Mucosa of gallbladder (tissue), 1 donor: Measurements from ENCODE around the gene PPM1F. TPM values are rescaled to one million over a fixed set of nuclear protein-coding genes. Genes with fewer than 3 reads are reported as not detected.

Experiments used
- DNase-seq: peaks from one replicate; pipeline ENCODE4 v3.0.0-alpha.2; 2020; ENCODE audit warnings: low spot score
- total RNA-seq: library from RNA; stranded (reverse); gene quantifications from one replicate; pipeline ENCODE4 v1.2.1, GENCODE V29; 2021
- donor health status: DM: no; HTN: no; CAD: no.

The PPM1F gene
- total RNA-seq, 1 donor from 2014 or later: 23.2 TPM

DNA sequence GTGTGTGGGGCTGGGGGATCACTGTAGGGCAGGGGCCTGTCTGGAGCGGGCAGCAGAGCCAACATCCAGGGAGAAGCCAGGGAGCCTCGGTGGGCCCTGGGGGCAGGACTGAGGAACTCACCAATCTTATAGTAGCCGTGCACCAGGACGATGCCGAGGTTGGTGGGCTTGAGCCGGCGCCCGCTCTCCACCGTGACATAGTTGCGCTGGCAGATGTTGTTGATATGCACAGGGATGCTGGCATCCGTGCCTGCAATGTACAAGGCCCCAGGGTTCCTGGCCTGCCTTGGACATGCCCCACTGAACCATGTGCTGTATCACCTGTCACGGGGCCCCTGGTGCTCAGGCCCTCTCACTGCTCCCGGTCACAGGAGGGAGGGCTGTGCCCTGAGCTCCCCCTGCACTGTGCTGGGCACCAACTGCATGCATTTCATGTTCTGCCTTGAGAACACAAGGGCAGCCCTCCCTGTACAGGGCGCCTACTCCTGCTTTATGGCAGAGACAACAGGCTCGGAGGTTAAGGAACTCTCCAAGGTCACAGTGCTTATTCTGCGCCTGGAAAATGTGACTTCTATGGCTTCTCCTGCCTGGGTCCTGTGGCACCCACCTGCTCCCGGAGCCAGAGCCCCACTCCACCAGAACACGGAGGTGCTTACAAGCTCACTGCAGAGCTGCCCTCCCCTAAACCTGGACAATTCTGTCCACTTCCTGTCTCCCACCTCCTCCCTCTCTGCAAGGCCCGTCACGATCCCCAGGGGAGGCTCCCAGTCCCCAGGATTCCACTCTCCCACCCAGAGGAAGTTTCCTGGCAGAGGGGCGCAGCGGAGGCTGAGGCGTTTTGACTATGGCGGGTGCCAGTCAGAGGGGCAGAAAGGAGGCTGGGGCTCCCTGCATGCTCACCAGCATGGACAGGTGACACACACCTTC lies 7.8 kb upstream of the PPM1F start:
- no peak for DNase-seq

GRCh38 chr22:21959274-21960074 lies 6.8 kb upstream of the PPM1F start:
- no peak for DNase-seq

DNA sequence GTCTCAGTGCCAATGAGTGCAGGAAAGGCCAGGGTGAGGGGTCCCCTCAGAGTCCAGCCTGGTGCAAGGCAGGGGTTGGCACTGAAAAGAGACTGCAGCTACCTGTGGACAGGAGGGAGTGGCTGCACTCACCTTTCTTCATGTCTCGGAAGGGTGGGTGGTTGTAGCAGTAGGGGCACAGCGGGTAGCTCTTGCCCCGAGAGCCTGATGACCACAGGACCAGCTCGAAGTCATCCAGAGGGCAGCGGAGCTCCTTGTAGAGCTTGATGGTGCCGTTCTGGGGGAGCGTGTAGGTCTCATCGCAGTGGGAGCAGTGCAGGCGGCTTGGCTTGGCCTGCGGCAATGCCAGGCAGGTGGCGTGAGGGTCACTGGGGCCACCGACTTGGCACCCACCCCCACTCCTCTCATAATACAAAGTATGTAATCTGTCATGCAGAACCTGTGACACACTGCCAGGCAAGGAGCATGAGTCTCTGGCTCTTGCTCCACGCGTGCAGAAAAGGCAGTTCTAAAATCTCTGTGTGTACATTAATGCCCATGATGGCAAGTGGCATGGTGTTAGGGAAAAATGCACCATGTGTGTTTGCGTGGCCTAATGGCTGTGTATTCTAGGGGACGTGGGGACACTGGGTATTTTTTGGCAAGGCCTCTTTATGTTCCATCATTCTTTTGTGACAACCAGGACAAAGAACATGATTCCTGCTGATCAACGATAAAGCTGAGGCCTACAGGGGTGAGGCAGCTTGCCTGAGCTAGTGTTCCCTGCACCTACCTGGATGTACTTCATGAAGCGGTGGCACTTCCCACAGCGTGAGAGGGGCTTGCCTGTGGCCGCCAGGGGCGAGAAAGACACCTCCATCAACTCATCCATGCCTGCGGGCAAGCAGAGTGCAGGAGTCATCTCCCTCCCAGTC lies 6.0 kb upstream of the PPM1F start:
- DNase-seq: no peak

DNA sequence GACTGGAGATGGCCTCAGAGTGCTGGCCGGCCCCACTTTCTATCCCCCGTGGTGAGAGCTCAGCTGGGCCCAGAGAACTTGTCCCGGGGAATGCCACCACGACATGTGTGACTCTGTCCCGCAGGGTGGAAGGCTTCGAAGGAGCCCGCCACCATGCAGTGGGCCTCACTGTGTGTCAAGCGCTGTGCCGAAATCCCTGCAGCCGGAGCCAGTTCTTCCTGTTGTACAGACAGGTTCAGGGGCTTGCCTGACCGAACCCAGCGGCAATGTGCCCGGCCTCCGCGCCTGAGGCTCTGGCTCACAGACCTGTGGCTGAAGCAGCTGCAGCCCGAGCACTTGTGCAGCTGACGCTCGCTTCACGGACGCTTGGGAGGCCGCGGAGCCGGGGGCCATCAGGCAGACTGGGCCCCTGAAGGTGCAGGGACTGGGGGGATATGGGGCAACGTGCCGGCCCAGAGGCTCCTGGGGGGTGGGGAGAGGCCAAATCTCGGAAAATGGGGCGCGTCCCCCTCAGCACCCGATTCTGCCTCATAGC lies 650 bp downstream of the PPM1F start:
- DNase-seq: no peak

- no peak for DNase-seq
These were observed 1.6 kb downstream of the PPM1F start for GRCh38 chr22:21951062-21951461.

DNA sequence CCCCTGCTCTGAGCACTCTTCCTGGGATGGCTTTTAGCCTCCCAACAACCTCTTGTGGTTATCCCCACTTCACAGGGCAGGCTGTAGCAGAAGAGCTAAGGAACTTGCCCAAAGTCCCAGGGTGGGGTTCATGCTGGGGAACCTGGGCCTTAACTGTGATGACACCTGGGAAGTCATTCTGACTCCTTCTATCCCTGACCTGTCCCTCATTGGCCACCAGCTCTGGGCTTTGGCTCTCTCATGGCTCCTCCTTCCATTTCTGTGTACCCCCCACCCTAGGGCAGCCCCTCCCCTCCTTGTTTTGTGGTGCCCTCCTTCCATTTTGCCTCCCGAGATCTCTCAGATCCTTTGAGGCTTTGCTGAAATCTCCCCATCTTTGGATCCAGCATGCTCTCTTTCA lies 2.7 kb downstream of the PPM1F start:
- no peak for DNase-seq

DNA sequence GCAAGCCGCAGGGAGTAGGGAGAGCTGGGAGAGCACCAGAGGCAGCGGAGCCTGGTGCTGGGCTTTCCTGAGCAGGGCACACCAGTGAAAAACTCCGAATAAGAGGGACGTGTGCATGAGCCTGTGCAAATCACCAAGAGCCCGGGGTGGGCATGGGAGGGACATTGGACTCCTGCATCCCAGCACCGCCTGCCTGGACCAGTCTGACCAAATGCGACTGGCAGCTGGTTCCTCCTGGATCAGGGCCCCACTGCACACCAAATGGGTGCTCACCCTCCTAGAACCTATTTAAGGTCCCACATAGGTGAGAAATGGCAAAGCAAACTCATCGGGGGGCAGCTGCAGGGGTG lies 3.1 kb downstream of the PPM1F start:
- no peak for DNase-seq

GRCh38 chr22:21948824-21949568 lies 3.7 kb downstream of the PPM1F start:
- DNase-seq: no peak

- DNase-seq: no peak
These were observed 4.3 kb downstream of the PPM1F start for GRCh38 chr22:21948390-21948789.

- no peak for DNase-seq
These were observed 5.3 kb downstream of the PPM1F start for GRCh38 chr22:21947040-21948014.

DNA sequence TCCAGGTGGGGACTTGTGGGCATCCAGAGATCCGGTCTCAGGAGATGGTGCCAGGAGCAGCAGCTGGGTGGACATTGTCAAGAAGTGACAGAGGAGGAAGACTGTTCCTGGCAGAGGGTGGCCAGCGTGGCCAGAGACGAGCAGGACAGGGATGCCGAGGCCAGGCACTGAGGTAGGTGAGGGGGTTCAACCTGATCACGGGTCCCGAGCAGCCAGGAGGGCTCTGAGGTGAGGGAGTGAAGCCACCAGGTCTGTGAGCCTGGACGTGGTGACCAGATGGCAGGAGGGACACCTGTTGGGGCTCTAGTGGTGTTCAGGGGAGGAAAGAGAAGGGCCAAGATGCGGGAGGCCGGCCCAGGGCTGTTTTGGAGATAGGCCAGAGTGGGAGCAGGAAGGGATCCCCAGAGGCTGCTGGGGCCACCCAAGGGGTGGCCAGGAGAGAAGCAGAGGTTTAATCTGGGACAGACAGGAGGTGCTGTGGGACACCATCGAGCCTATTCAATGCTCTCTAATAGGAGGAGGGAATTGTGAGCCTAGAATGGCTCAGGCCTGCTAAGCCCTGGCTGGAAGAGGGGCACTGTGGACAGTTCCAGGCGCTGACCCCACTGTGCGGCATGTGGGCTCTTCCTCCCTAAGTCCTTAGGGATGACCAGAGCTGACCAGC lies 6.3 kb downstream of the PPM1F start:
- no peak for DNase-seq

- DNase-seq: no peak
These were observed 7.0 kb downstream of the PPM1F start for GRCh38 chr22:21945453-21946261.

DNA sequence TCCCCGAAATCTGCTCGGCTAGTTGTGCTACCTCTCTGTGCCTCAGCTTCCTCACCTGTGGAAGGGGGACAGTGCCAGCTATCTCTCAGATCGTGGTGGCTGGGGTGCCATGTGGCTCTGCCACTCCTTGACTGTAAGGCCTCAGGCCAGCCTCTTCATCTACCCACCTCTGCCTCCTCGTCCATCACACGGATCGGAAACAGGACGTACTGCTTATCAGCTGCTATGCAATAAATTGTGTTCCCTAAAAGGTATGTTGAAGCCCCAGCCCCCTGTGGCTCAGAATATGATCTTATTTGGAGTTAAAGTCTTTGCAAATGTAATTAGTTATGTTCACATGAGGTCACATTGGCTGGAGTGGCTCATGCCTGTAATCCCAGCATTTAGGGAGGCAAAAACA lies 7.8 kb downstream of the PPM1F start:
- DNase-seq: no peak

GRCh38 chr22:21943571-21944448 lies 8.8 kb downstream of the PPM1F start:
- no peak for DNase-seq

DNA sequence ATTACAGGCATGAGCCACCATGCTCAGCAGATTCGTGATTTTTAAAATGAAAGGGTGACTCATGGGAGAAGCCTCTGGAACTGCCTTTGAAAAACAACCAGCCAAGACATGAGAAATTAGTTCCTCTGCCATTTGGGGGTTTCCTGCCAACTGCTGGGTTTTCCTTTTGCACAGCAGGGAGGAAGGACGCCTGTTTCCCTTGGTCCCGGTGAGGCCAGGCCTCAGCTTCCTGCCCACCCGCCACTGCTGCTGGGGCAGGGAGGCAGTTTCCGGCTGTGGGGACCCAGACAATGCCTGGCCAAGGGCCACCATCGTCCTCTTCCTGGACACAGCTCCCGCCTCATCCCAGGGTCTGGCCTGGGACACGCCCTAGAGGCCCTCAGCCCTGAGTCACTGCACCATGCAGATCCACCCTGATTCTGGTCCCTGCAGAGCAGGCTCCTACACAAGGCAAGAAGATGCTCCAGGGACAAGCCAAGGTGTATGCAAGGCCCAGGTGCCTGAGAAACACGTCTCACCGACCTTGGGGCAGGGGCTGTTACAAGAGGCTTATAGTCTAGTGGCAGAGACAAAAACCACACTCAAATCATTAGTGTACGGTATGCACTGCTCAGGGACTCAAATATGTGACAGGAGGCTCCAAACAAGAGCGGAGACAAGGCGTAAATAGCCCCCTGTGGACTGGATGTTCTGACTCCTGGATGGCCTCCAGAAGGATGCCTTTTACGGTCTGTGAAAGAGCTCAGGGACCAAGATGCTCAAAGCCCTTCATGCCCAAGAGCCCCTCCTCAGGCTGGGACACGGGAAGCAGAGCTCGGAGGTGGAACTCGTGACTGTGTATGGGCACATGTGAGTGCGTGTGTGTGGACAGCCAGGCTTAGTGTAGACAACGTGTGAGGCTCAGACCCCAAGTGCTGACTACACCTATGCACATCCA lies 10.0 kb downstream of the PPM1F start:
- peak; percentile 49 for DNase-seq

GRCh38 chr22:21941921-21942320 lies 10.7 kb downstream of the PPM1F start:
- DNase-seq: no peak
